Small intestine (tissue), 7 donors: Measurements from ENCODE around the gene TUBA4A. TPM values are rescaled to one million over a fixed set of nuclear protein-coding genes. Genes with fewer than 3 reads are reported as not detected.

Experiments
- DNase-seq, 2 donors: peaks; one replicate each; pipeline versions ENCODE4 v3.0.0 to v3.0.0-alpha.2; 2013
- FAIRE-seq: peaks from 2 replicates; lab custom pipeline; 2012; peaks lifted over from hg19 to GRCh38; lab: Jason Lieb, UNC
- H3K27ac ChIP-seq, 3 donors: one replicate each; pipeline ENCODE4 v1.5.1; 2013; ENCODE audit warnings: low read length in 2 of 3, mild to moderate bottlenecking in 2 of 3, control low read depth in 1 of 3, inconsistent platforms in 1 of 3, low read depth in 1 of 3, moderate library complexity in 1 of 3
- H3K27me3 ChIP-seq, 3 donors: one replicate each; pipeline ENCODE4 v1.6.1; 2013; ENCODE audit warnings: low read length in 3 of 3, inconsistent platforms in 1 of 3; ENCODE audit not compliant: control insufficient read depth in 3 of 3, insufficient read depth in 3 of 3
- H3K36me3 ChIP-seq, 3 donors: one replicate each; pipeline ENCODE4 v1.6.1; 2013; ENCODE audit warnings: low read length in 3 of 3, inconsistent platforms in 1 of 3, low read depth in 1 of 3, mild to moderate bottlenecking in 1 of 3, moderate library complexity in 1 of 3; ENCODE audit not compliant: control insufficient read depth in 3 of 3, insufficient read depth in 2 of 3
- H3K4me1 ChIP-seq, 3 donors: one replicate each; pipeline ENCODE4 v1.6.1; 2013; ENCODE audit warnings: low read length in 2 of 3, inconsistent platforms in 1 of 3, low read depth in 1 of 3, mild to moderate bottlenecking in 1 of 3, moderate library complexity in 1 of 3; ENCODE audit not compliant: control insufficient read depth in 3 of 3, insufficient read depth in 2 of 3
- H3K4me3 ChIP-seq, 3 donors: one replicate each; pipeline ENCODE4 v1.5.1; 2013; ENCODE audit warnings: low read length in 3 of 3, control low read depth in 1 of 3, inconsistent platforms in 1 of 3, low read depth in 1 of 3, mild to moderate bottlenecking in 1 of 3, moderate library complexity in 1 of 3
- H3K9me3 ChIP-seq, 2 donors: one replicate each; pipeline ENCODE4 v1.6.1; 2013; ENCODE audit warnings: low read depth in 1 of 2, low read length in 1 of 2; ENCODE audit not compliant: control insufficient read depth in 2 of 2, insufficient read depth in 1 of 2
- WGBS, 3 donors: extraction: QIAGEN DNeasy Blood & Tissue Kit; methylation state at CpG; one replicate each; pipeline ENCODE4 v1.1.7; 2013; 5-methylcytosine and 5-hydroxymethylcytosine counted together
- polyA plus RNA-seq, 4 donors: library from polyadenylated mRNA; stranded (reverse) in 3 of 4; unstranded in 1 of 4; fragments of 200-250 nt in 3 of 4; fragments of 120-200 nt in 1 of 4; gene quantifications; one replicate each; pipeline versions ENCODE4 v1.2.1 to v1.2.3, GENCODE V29; 2013
- donor health status: healthy with polysubstance abuse.
- donor health status: control.
- donor health status: control.
- donor health status: Bipolar disorder and iron deficiency.
- donor health status: healthy.

Gene TUBA4A
- polyA plus RNA-seq, 4 donors: 42.1 to 62.0 (median 49.8) TPM

DNA sequence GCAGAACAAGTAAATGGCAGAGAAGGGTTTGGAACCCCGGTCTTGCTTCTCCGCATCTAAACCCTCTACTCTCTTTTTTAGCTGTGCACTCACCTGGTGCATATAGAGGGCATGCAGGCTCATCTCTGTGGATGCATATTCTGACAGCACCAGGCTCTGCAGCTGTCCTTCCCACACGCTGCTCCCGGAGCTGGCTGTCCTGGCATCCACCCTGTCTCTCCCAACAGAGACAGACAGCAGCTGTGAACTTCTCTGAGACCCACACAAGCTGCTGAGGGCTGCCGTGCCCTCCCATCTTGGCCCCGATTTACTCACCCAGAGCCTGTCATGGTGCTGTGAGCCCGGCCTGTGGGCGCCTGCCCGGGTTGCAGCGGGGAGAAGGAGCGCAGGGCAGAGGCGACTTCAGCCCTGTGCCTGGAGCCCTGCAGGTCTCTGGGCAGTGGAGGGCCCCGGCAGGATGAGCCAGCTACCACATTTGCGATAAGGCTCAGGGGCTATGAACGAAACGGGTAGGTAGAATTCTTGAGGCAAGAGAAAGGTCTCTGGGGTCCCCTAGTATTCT, 31.7 kb downstream of the TUBA4A start:
- no peak overlapping the region for H3K27ac ChIP-seq
- peaks cover 4 to 28% (median 5%) of the 10 kb centered on the region in 3 donors for H3K4me1 ChIP-seq
- H3K9me3 ChIP-seq: no peaks in the 10 kb centered on the region
- H3K36me3 ChIP-seq: peaks cover 14 to 72% (median 34%) of the 10 kb centered on the region in 3 donors
- 91 to 98% (median 95%) methylated on average over 16 of the region's 16 CpGs for WGBS, 3 donors
- H3K27me3 ChIP-seq: no peaks in the 10 kb centered on the region
- H3K4me3 ChIP-seq: no peak overlapping the region
- FAIRE-seq (no peak), DNase-seq (no peak)

DNA sequence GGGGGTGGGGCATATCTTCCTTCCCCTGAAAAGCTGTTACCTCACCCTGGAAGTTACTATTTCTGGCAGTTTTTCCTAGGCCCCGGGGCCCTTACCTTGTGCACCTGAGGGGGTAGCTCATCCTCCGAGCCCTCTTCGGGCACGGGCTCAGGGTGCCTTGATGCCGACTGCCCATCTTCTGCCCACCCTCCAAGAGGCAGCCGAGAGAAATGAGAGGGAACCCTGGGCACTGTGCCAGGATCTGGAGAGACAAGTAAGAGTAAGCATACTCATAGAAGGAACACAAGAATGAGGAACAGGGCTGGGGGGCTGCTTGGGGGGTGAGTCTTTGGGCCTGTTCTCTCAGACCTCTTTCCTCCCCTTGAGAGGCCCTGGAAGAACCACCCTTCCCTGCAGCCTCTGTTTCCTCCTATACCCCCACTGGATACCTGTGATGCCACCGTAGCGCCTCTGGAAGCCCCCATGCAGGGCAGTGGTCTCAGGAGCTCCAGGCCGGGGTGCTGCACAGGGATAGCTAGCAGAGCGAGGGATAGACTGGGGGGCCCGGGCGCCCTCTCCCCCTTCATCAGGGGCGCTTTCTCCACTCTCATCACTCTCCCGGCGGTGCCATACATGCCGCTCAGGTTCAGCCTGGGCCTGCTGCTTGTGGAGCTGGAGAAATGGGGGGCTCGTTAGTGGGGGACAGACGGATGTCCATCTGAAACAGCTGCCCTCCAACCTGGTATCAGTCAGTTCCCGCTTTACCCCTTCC, 32.9 kb downstream of the TUBA4A start:
- Histone ChIP-seq H3K9me3 (no peaks in the 10 kb centered on the region), H3K36me3 (peaks cover 14 to 72% (median 34%) of the 10 kb centered on the region in 3 donors), H3K27me3 (no peaks in the 10 kb centered on the region), H3K27ac (no peak overlapping the region), H3K4me3 (no peak overlapping the region), H3K4me1 (peaks cover 4 to 38% (median 5%) of the 10 kb centered on the region in 3 donors)
- DNase-seq (no peak), FAIRE-seq (no peak)
- WGBS, 3 donors: 94 to 96% (median 96%) methylated on average over 19 of the region's 19 CpGs

DNA sequence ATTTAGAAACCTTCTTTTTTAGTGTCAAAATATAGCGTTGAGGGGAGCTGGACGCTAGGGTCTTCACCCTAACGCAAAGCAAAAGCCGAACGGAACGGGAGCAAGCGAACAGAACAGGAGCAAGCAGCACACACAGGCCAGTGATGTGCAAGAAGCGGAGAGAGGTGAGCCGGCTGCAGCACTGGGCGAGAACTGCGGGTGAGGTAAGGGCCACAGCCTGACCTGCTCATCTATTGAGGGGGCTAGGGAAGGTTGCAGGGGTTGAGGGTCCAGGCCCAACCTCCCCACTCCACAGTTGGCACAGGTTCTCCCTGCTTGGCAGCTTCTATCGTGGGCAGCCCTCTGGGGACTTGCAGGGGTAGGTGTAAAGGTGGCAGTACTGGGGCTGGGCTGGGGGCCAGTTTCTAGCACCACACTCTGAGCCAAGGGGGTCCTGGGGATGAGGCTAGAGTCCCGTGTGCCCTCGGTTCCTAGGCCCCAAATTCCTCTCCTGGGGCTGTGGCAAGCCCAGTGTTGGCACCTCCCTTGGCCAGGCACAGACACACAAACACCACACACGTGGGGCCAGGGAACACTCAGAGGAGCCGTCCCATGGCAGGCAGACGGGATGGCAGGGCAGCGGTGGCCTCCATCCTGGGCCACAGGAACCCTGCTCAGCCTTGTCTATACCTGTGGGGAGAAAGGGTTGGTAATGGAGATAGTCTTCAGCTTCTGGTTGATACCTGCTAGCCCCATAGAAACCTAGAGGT, 33.8 kb downstream of the TUBA4A start:
- Histone ChIP-seq H3K4me3 (no peak overlapping the region), H3K27me3 (no peaks in the 10 kb centered on the region), H3K27ac (peak overlapping the region in 1 of 3 donors; percentile 85), H3K4me1 (peaks cover 4 to 38% (median 5%) of the 10 kb centered on the region in 3 donors), H3K36me3 (peaks cover 11 to 70% (median 26%) of the 10 kb centered on the region in 3 donors), H3K9me3 (no peaks in the 10 kb centered on the region)
- no peak for FAIRE-seq
- WGBS, 3 donors: 91 to 95% (median 95%) methylated on average over 18 of the region's 18 CpGs
- no peak for DNase-seq

DNA sequence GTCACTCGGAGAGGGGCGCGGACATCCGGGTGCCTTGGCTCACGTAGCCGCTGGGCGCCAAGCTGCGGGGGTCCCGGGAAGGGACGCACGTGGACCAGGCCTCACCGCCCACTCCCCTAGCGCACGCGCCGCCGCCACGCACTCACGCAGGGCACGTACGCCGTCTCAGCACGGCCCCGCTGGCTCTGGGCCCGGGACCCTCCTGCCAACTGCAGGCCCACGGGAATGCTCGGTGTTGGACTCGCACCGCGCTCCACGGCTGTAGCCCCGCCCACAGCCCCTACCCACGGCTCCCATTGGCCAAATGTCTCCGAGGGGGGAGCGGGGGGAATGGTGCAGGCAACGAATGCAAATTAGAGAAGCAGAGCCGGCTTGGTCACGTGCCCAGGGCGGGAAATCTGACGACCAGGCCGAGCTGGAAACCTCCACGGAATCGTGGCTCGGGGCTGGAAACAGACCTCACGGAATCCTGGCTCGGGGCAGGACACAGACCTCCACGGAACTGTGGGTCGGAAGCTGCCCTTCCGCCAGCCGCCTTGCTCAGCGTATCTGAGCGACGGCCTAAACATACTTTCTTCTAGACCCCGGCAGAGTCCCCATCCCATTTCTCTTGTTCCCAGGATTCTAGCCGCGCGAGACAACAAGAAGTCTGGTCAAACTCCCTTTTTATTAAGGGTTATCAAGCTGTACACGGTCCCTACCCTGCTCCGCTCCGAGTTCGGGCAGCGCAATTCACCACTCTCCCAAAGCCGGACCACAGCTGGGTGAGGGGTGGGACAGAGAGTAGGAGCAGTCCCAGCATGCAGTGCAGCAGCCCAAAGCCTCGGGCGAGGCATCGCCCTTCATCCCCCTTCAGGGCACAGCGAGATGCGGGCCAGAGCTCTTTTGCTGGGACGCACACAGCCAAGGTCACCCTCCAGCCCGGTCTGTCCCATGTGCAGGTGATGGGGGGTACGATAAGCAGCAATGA, 34.7 kb downstream of the TUBA4A start, which contains the start of gene ABCB6:
TSS of gene ABCB6 (minus strand) at position 227 of the 970 bp plus-strand sequence. CDS start 285 bp downstream, outside the sequence.
- FAIRE-seq (no peak), DNase-seq (peak; percentile 91 to 93)
- Histone ChIP-seq H3K27ac (peak within 1 kb of the TSS; percentile 85 to 96 (median 90)), H3K27me3 (no peaks in the 10 kb centered on the region), H3K9me3 (no peaks in the 10 kb centered on the region), H3K4me1 (peaks cover 4 to 38% (median 5%) of the 10 kb centered on the region in 3 donors), H3K36me3 (peaks cover 8 to 70% (median 19%) of the 10 kb centered on the region in 3 donors), H3K4me3 (peak within 1 kb of the TSS; percentile 46 to 58 (median 57))
- WGBS, 3 donors: 13 to 26% (median 22%) methylated on average over 59 to 71 of the region's 71 CpGs

DNA sequence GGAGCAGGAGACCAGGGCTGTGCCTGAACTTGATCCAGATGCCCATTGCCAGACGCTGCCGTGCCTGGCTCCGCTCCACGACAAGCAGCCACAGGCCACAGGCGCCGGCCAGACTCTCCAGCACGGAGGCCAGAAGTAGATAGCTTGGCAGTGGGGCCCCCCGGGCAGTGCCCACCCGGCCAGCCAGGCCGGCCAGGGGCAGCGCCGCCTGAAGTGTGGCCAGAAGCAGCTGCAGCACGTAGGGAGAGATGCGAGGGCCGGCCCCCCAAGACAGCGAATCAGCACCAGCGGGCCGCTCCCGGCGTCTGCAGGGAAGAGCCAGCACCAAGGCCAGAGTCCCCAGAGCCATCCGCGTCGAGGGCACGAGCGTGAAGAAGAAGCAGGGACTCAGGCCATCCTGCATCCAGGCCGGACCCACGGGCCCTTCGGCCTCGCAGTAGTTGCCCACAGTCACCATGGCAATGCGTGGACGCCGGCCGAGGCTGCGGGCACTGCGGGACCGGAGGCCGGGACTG, 35.4 kb downstream of the TUBA4A start:
- peaks cover 4 to 38% (median 5%) of the 10 kb centered on the region in 3 donors for H3K4me1 ChIP-seq
- H3K27ac ChIP-seq: peak overlapping the region; percentile 85 to 96 (median 90)
- no peaks in the 10 kb centered on the region for H3K27me3 ChIP-seq
- DNase-seq (peak; percentile 59 to 80), FAIRE-seq (no peak)
- peak overlapping the region; percentile 46 to 58 (median 57) for H3K4me3 ChIP-seq
- peaks cover 8 to 70% (median 15%) of the 10 kb centered on the region in 3 donors for H3K36me3 ChIP-seq
- 0 to 2% (median 1%) methylated on average over 28 to 37 of the region's 37 CpGs for WGBS, 3 donors
- no peaks in the 10 kb centered on the region for H3K9me3 ChIP-seq

DNA sequence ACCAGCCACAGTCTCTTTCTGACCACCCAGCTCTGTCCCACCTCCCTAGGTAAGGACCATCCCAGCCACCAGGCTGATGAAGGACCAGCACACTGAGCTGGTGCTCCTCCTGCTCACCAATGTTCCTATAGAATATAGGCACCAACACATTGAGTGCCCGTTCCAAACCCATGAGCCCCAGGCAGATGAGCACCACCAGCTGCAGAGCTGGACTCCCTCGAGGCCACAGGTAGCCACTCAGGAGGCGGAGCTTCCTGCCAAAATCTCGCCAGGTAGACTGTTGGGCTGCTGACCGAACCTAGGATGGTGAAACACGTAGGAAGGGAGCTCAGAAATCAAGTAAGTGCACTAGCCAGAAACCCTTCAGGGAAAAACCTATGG, 37.2 kb downstream of the TUBA4A start:
- H3K9me3 ChIP-seq: no peaks in the 10 kb centered on the region
- H3K27me3 ChIP-seq: no peaks in the 10 kb centered on the region
- no peak overlapping the region for H3K4me3 ChIP-seq
- H3K36me3 ChIP-seq: peaks cover 8 to 67% (median 8%) of the 10 kb centered on the region in 3 donors
- FAIRE-seq (no peak), DNase-seq (no peak)
- H3K27ac ChIP-seq: no peak overlapping the region
- H3K4me1 ChIP-seq: peaks cover 4 to 38% (median 5%) of the 10 kb centered on the region in 3 donors
- 87 to 90% (median 89%) methylated on average over 6 of the region's 6 CpGs for WGBS, 3 donors

GRCh38 chr2:219215871-219216534, 37.7 kb downstream of the TUBA4A start:
- DNase-seq (no peak), FAIRE-seq (no peak)
- Histone ChIP-seq H3K4me3 (no peak overlapping the region), H3K27ac (no peak overlapping the region), H3K36me3 (peaks cover 5 to 68% (median 7%) of the 10 kb centered on the region in 3 donors), H3K4me1 (peaks cover 4 to 38% (median 5%) of the 10 kb centered on the region in 3 donors), H3K9me3 (no peaks in the 10 kb centered on the region), H3K27me3 (no peaks in the 10 kb centered on the region)
- WGBS, 3 donors: 90 to 92% (median 92%) methylated on average over 23 to 27 of the region's 27 CpGs
